ENCODE results near the gene ZNF280B.
"Not testable (repeated sequence)": the region's sequence is repeated elsewhere in the genome, so short reads cannot be mapped to it uniquely, and the experiment has no call there.

The ZNF280B gene

GRCh38 chr22:22509912-22510311 lies 1.4 kb upstream of the ZNF280B start:
- not testable (repeated sequence) for DNase-seq (ENCODE audit: low read depth in 2 of 2)

- DNase-seq (ENCODE audit: low read depth in 2 of 2): no peak
These were observed 734 bp downstream of the ZNF280B start for GRCh38 chr22:22507743-22508273.

- no peak for DNase-seq (ENCODE audit: low read depth in 2 of 2)
These were observed 1.8 kb downstream of the ZNF280B start for GRCh38 chr22:22506736-22507135.

- no peak for DNase-seq (ENCODE audit: low read depth in 2 of 2)
These were observed 10.3 kb downstream of the ZNF280B start for GRCh38 chr22:22498267-22498666.

- not testable (repeated sequence) for DNase-seq (ENCODE audit: low read depth in 2 of 2)
These were observed 17.0 kb downstream of the ZNF280B start for GRCh38 chr22:22491589-22491988.

GRCh38 chr22:22488736-22489135 lies 19.8 kb downstream of the ZNF280B start:
- no peak for DNase-seq (ENCODE audit: low read depth in 2 of 2)

- DNase-seq (ENCODE audit: low read depth in 2 of 2): no peak
These were observed 20.5 kb downstream of the ZNF280B start for GRCh38 chr22:22487869-22488597.

- no peak for DNase-seq (ENCODE audit: low read depth in 2 of 2)
These were observed 21.5 kb downstream of the ZNF280B start for GRCh38 chr22:22487059-22487458.

- DNase-seq (ENCODE audit: low read depth in 2 of 2): no peak
These were observed 22.2 kb downstream of the ZNF280B start for GRCh38 chr22:22486132-22486899.

GRCh38 chr22:22485524-22485923 lies 23.0 kb downstream of the ZNF280B start:
- DNase-seq (ENCODE audit: low read depth in 2 of 2): no peak

- DNase-seq (ENCODE audit: low read depth in 2 of 2): no peak
These were observed 24.5 kb downstream of the ZNF280B start for GRCh38 chr22:22484023-22484422.

GRCh38 chr22:22480940-22481339 lies 27.6 kb downstream of the ZNF280B start:
- no peak for DNase-seq (ENCODE audit: low read depth in 2 of 2)

- DNase-seq (ENCODE audit: low read depth in 2 of 2): no peak
These were observed 28.5 kb downstream of the ZNF280B start for GRCh38 chr22:22479999-22480532.

GRCh38 chr22:22479116-22479515 lies 29.4 kb downstream of the ZNF280B start:
- DNase-seq (ENCODE audit: low read depth in 2 of 2): no peak

GRCh38 chr22:22478470-22478869 lies 30.1 kb downstream of the ZNF280B start:
- DNase-seq (ENCODE audit: low read depth in 2 of 2): no peak

- no peak for DNase-seq (ENCODE audit: low read depth in 2 of 2)
These were observed 33.8 kb downstream of the ZNF280B start for GRCh38 chr22:22474733-22475132.

GRCh38 chr22:22471104-22471503 lies 37.4 kb downstream of the ZNF280B start:
- not testable (repeated sequence) for DNase-seq (ENCODE audit: low read depth in 2 of 2)

- no peak for DNase-seq (ENCODE audit: low read depth in 2 of 2)
These were observed 39.0 kb downstream of the ZNF280B start for GRCh38 chr22:22469527-22469926.

GRCh38 chr22:22468794-22469469 lies 39.6 kb downstream of the ZNF280B start:
- DNase-seq (ENCODE audit: low read depth in 2 of 2): not testable (repeated sequence)

GRCh38 chr22:22467112-22467511 lies 41.4 kb downstream of the ZNF280B start:
- DNase-seq (ENCODE audit: low read depth in 2 of 2): no peak

GRCh38 chr22:22465782-22466181 lies 42.8 kb downstream of the ZNF280B start:
- DNase-seq (ENCODE audit: low read depth in 2 of 2): no peak

GRCh38 chr22:22465094-22465602 lies 43.4 kb downstream of the ZNF280B start:
- no peak for DNase-seq (ENCODE audit: low read depth in 2 of 2)

Measured in stimulated activated CD4-positive, alpha-beta T cell treated with anti-CD3 and anti-CD28 coated beads, Interleukin-1b, Interleukin-23, amount 100 ng/mL, for 1 hour (primary cell).